ENCODE results near the gene OR10R2. TPM values are rescaled to one million over a fixed set of nuclear protein-coding genes. Genes with fewer than 3 reads are reported as not detected.
A peak's percentile ranks its signal among the peaks of the same experiment; 100 is the strongest.

The OR10R2 gene
- total and polyA plus RNA-seq, 8 donors = not detected

DNA sequence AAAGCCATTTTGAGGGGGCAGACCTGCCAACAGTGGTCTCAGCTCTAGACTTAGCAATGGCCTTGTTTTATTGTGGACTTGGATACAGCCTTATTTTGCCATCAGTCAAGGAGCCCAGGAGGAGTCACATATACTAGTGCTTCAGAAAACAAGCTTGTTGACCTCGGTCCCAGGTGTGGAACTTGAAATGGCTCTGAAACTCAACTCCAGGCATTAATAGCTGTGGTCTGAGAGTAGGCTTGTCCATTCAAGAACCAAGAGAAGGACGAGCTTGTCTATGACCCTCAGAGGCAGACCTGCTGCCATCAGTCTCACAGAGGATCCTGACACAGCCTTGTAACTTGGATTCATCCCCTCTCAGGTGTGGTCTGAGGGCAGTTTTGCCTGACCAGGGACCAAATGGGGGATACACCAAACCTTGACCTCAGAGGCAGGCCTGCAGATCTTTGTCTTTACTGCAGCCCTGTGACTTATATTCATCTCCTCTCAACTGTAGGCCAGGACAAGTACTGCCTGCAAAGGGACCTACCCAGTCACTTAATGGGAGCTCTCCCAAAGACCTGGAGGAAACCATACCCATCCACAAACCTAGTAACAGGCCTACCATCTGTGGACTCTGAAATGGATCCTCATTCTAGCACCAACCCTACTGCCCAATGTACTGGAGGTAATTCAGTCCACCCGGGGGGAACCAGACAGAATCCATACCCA is 49.1 kb downstream of the OR10R2 start:
- Histone ChIP-seq H3K4me1 (no peaks in the 10 kb centered on the region), H3K36me3 (no peaks in the 10 kb centered on the region), H3K9me3 (no peaks in the 10 kb centered on the region), H3K27me3 (no peaks in the 10 kb centered on the region), H3K4me3 (no peak overlapping the region), H3K27ac (no peak overlapping the region)
- intact Hi-C loops (cut with DNase I) = no loop called here
- ATAC-seq = no peak
- no peak for DNase-seq
- no peak for TF ChIP-seq CTCF (IDR thresholded peaks at IDR 0.05)

DNA sequence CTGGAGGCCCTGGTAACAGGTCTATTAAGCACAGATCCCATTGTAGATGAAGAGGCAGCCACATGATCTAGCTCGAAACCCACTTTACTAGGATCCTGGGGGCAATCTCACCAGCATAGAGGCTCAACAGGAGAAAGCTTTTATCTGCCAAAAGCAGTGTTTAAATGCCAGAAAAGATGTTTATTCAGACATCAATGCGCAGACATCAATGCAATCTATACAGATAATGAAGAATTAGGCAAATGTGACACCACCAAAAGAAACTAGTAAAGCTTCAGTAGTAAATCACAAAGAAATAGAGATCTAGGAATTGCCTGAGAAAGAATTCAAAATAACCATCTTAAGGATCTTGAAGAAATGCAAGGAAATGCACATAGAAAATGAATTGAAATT is 49.6 kb downstream of the OR10R2 start:
- Histone ChIP-seq H3K4me1 (no peaks in the 10 kb centered on the region), H3K4me3 (no peak overlapping the region), H3K9me3 (no peaks in the 10 kb centered on the region), H3K27me3 (no peaks in the 10 kb centered on the region), H3K27ac (no peak overlapping the region), H3K36me3 (no peaks in the 10 kb centered on the region)
- intact Hi-C loops (cut with DNase I) = no loop called here
- ATAC-seq (no peak), DNase-seq (no peak)
- TF ChIP-seq CTCF (IDR thresholded peaks at IDR 0.05) = no peak

DNA sequence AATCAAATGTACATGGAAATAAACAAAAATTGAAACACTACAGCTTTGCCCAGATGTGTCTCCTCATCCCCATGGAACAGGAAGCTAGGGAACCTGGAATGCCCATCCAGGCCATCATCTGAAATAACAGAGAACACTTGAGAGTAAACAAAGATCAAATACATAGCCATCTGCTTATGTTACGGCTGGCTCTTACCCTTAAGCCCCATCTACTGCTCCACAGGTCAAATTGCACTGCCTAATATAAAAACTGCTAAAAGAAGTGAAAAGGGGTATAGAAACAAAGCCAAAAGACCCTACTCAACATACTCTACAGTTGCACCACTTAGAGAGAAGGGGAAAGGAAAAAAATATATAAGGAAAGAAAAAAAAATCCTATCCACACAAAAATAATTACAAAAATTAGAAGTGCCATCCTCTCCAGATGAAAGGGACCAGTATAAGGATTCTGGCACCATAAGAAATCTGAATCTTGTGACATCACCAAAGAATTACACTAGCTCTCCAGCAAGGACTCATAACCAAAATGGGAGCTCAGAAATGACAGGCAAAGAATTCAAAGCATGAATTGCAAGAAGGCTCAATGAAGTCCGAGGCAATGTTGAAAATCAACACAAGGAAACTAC is 55.3 kb downstream of the OR10R2 start:
- peak; percentile 17 to 46 for TF ChIP-seq CTCF (IDR thresholded peaks at IDR 0.05)
- Histone ChIP-seq H3K4me1 (no peaks in the 10 kb centered on the region), H3K9me3 (peaks cover 0 to 5% of the 10 kb centered on the region in 2 donors), H3K4me3 (no peak overlapping the region), H3K27me3 (no peaks in the 10 kb centered on the region), H3K27ac (no peak overlapping the region), H3K36me3 (no peaks in the 10 kb centered on the region)
- peak in 1 of 4 donors; percentile 25 for DNase-seq
- intact Hi-C loops (cut with DNase I) = no loop called here
- ATAC-seq = peak; percentile 21

Other genes with a start within 250 kb of the OR10R2 start
- under 1 TPM in 1 of 2 donors, not detected in 1; 0.67 TPM for gene CD1A, start 217.8 kb upstream of the OR10R2 start, total RNA-seq
- gene CD1A, start 217.8 kb upstream of the OR10R2 start, polyA plus RNA-seq (ENCODE audit: insufficient read length in 6 of 6) = under 1 TPM in 1 of 6 donors, not detected in 5; 0.07 TPM
- 1 to 10 TPM in 1 of 2 donors, under 1 TPM in 1; 0.76 to 1.9 TPM for gene CD1C, start 182.3 kb upstream of the OR10R2 start, total RNA-seq
- 1 to 10 TPM; 1.5 to 2.8 (median 1.9) TPM for gene CD1C, start 182.3 kb upstream of the OR10R2 start, polyA plus RNA-seq (ENCODE audit: insufficient read length in 6 of 6)
- gene CD1B, start 140.7 kb upstream of the OR10R2 start, total RNA-seq = under 1 TPM in 1 of 2 donors, not detected in 1; 0.41 TPM
- under 1 TPM in 1 of 6 donors, not detected in 5; 0.12 TPM for gene CD1B, start 140.7 kb upstream of the OR10R2 start, polyA plus RNA-seq (ENCODE audit: insufficient read length in 6 of 6)
- gene CD1E, start 118.3 kb upstream of the OR10R2 start, total RNA-seq = under 1 TPM; 0.16 to 0.47 TPM
- gene CD1E, start 118.3 kb upstream of the OR10R2 start, polyA plus RNA-seq (ENCODE audit: insufficient read length in 6 of 6) = under 1 TPM in 4 of 6 donors, not detected in 2; 0.17 to 0.36 (median 0.24) TPM
- gene OR10T2, start 72.8 kb upstream of the OR10R2 start, total RNA-seq = not detected
- gene OR10T2, start 72.8 kb upstream of the OR10R2 start, polyA plus RNA-seq (ENCODE audit: insufficient read length in 6 of 6) = not detected
- not detected for gene OR10K2, start 46.0 kb upstream of the OR10R2 start, total RNA-seq
- gene OR10K2, start 46.0 kb upstream of the OR10R2 start, polyA plus RNA-seq (ENCODE audit: insufficient read length in 6 of 6) = under 1 TPM in 1 of 6 donors, not detected in 5; 0.09 TPM
- not detected for gene OR10K1, start 10.4 kb upstream of the OR10R2 start, total RNA-seq
- under 1 TPM in 2 of 6 donors, not detected in 4; 0.04 to 0.06 TPM for gene OR10K1, start 10.4 kb upstream of the OR10R2 start, polyA plus RNA-seq (ENCODE audit: insufficient read length in 6 of 6)
- not detected for gene OR6Y1, start 82.2 kb downstream of the OR10R2 start, total RNA-seq
- not detected for gene OR6Y1, start 82.2 kb downstream of the OR10R2 start, polyA plus RNA-seq (ENCODE audit: insufficient read length in 6 of 6)
- gene OR6P1, start 98.4 kb downstream of the OR10R2 start, total RNA-seq = not detected
- gene OR6P1, start 98.4 kb downstream of the OR10R2 start, polyA plus RNA-seq (ENCODE audit: insufficient read length in 6 of 6) = not detected
- not detected for gene OR10X1, start 107.7 kb downstream of the OR10R2 start, total RNA-seq
- not detected for gene OR10X1, start 107.7 kb downstream of the OR10R2 start, polyA plus RNA-seq (ENCODE audit: insufficient read length in 6 of 6)
- not detected for gene OR10Z1, start 133.0 kb downstream of the OR10R2 start, total RNA-seq
- under 1 TPM; 0.17 to 0.38 (median 0.23) TPM for gene OR10Z1, start 133.0 kb downstream of the OR10R2 start, polyA plus RNA-seq (ENCODE audit: insufficient read length in 6 of 6)
- gene SPTA1, start 214.5 kb downstream of the OR10R2 start, total RNA-seq = under 1 TPM; 0.06 to 0.45 TPM
- 10 to 100 TPM in 2 of 6 donors, 1 to 10 TPM in 4; 8.3 to 13.3 (median 9.8) TPM for gene SPTA1, start 214.5 kb downstream of the OR10R2 start, polyA plus RNA-seq (ENCODE audit: insufficient read length in 6 of 6)
- gene OR6K2, start 228.4 kb downstream of the OR10R2 start, total RNA-seq = not detected
- gene OR6K2, start 228.4 kb downstream of the OR10R2 start, polyA plus RNA-seq (ENCODE audit: insufficient read length in 6 of 6) = not detected
- under 1 TPM in 1 of 2 donors, not detected in 1; 0.21 TPM for gene OR6K3, start 248.5 kb downstream of the OR10R2 start, total RNA-seq
- gene OR6K3, start 248.5 kb downstream of the OR10R2 start, polyA plus RNA-seq (ENCODE audit: insufficient read length in 6 of 6) = under 1 TPM in 1 of 6 donors, not detected in 5; 0.10 TPM